Activated T-cell treated with anti-CD3 and anti-CD28 coated beads, Interleukin-2, amount 50 U/mL, for 72 hours (primary cell): ENCODE results near the gene LSAMP. TPM values are rescaled to one million over a fixed set of nuclear protein-coding genes. Genes with fewer than 3 reads are reported as not detected.
"Not testable (repeated sequence)": the region's sequence is repeated elsewhere in the genome, so short reads cannot be mapped to it uniquely, and the experiment has no call there.

Source experiments
- ATAC-seq, 2 donors: fragments of 150-1000 bp; cut with Tn5 transposase; replicated peaks in 1 of 2; 2 replicates each; pipeline ENCODE4 v1.10.0; 2021; ENCODE audit warnings: moderate library complexity in 2 of 2, mild to moderate bottlenecking in 1 of 2
- DNase-seq, 2 donors: peaks; one replicate each; pipeline ENCODE4 v3.0.0; 2021 to 2022; ENCODE audit warnings: mixed read lengths in 1 of 2
- H3K27ac Mint-ChIP-seq: one replicate; pipeline ENCODE4 v1.8.0; 2022; ENCODE audit warnings: mild to moderate bottlenecking, moderate library complexity, mixed read lengths
- H3K27me3 Mint-ChIP-seq: one replicate; pipeline ENCODE4 v1.8.0; 2022; ENCODE audit warnings: low read depth, mixed read lengths
- H3K36me3 Mint-ChIP-seq, 2 donors: one replicate each; pipeline ENCODE4 v1.8.0; 2022; ENCODE audit warnings: mixed read lengths in 2 of 2, mild to moderate bottlenecking in 1 of 2; ENCODE audit not compliant: insufficient read depth in 2 of 2
- H3K4me1 Mint-ChIP-seq: one replicate; pipeline ENCODE4 v1.8.0; 2022; ENCODE audit warnings: low read depth, mixed read lengths
- H3K4me3 Mint-ChIP-seq, 2 donors: one replicate each; pipeline ENCODE4 v1.8.0; 2022; ENCODE audit warnings: mild to moderate bottlenecking in 2 of 2, mixed read lengths in 2 of 2, moderate library complexity in 2 of 2
- H3K9me3 Mint-ChIP-seq, 2 donors: one replicate each; pipeline ENCODE4 v1.8.0; 2022; ENCODE audit warnings: mixed read lengths in 2 of 2
- total RNA-seq, 2 donors: library from RNA; stranded (reverse); gene quantifications; one replicate each; pipeline ENCODE4 v1.2.3, GENCODE V29; 2022

The LSAMP gene
- total RNA-seq, 2 donors from 2014 or later, result not detected

GRCh38 chr3:116102037-116102436, 343.2 kb downstream of the LSAMP start:
- DNase-seq (no peak), ATAC-seq (no peak)
- Mint-ChIP-seq H3K9me3 (peaks cover 0 to 2% of the 10 kb centered on the region in 2 donors), H3K4me1 (no peaks in the 10 kb centered on the region), H3K36me3 (no peaks in the 10 kb centered on the region), H3K4me3 (no peak overlapping the region), H3K27ac (no peak overlapping the region), H3K27me3 (no peaks in the 10 kb centered on the region)

DNA sequence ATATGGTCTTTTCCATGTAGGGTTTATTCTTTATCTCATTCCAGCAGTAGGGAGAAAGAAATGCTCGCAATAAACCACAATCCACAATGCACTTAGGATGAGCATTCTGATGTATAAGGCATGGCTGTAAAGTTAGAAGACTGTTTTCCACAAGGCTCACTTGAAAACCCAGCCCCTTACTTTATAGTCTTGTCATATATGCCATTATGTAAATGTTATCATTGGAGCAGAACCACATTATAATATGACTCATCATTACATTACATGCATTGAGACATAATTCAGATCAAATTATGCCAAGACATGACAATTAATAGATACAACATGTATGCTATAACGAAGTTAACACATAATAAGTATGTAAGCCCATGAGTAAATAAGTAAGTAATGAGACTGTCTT, 348.1 kb downstream of the LSAMP start:
- no peaks in the 10 kb centered on the region for H3K4me1 Mint-ChIP-seq
- H3K9me3 Mint-ChIP-seq, result peaks cover 1 to 2% of the 10 kb centered on the region in 2 donors
- DNase-seq (no peak), ATAC-seq (no peak)
- H3K27ac Mint-ChIP-seq, result no peak overlapping the region
- H3K27me3 Mint-ChIP-seq, result no peaks in the 10 kb centered on the region
- no peaks in the 10 kb centered on the region for H3K36me3 Mint-ChIP-seq
- H3K4me3 Mint-ChIP-seq, result no peak overlapping the region

- ATAC-seq (no peak), DNase-seq (no peak)
- Mint-ChIP-seq H3K36me3 (no peaks in the 10 kb centered on the region), H3K4me1 (no peaks in the 10 kb centered on the region), H3K27ac (no peak overlapping the region), H3K4me3 (no peak overlapping the region), H3K27me3 (no peaks in the 10 kb centered on the region), H3K9me3 (peaks cover 1 to 2% of the 10 kb centered on the region in 2 donors)
Observed at GRCh38 chr3:116096631-116097030, 348.7 kb downstream of the LSAMP start.

GRCh38 chr3:116093374-116093773, 351.9 kb downstream of the LSAMP start:
- no peaks in the 10 kb centered on the region for H3K27me3 Mint-ChIP-seq
- H3K27ac Mint-ChIP-seq, result no peak overlapping the region
- peaks cover 1 to 2% of the 10 kb centered on the region in 2 donors for H3K9me3 Mint-ChIP-seq
- no peak overlapping the region for H3K4me3 Mint-ChIP-seq
- H3K4me1 Mint-ChIP-seq, result no peaks in the 10 kb centered on the region
- ATAC-seq (no peak), DNase-seq (no peak)
- H3K36me3 Mint-ChIP-seq, result no peaks in the 10 kb centered on the region

DNA sequence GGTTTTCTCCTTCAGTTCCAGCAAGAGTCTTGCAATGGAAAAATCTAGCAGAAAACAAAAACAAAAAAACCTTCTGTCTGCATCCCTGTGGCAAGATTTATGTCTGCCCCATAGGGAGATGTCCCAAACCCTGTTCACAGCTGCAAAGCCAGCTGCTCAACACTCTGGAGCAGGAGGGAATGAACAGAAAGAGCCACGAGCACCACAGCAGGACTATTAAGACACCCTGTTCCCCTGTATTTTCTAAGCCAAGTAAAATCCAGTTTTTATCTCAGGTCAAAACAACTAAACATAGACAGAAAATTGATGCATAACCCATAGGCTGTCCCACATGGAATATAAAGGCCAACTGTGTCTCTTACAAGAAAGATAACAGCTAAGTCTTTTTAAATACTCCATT, 357.9 kb downstream of the LSAMP start:
- Mint-ChIP-seq H3K27ac (no peak overlapping the region), H3K4me3 (no peak overlapping the region), H3K9me3 (peaks cover 2 to 5% of the 10 kb centered on the region in 2 donors), H3K36me3 (no peaks in the 10 kb centered on the region), H3K27me3 (no peaks in the 10 kb centered on the region), H3K4me1 (no peaks in the 10 kb centered on the region)
- ATAC-seq (no peak), DNase-seq (no peak)

GRCh38 chr3:116084999-116085791, 360.1 kb downstream of the LSAMP start:
- Mint-ChIP-seq H3K4me1 (no peaks in the 10 kb centered on the region), H3K27me3 (no peaks in the 10 kb centered on the region), H3K36me3 (no peaks in the 10 kb centered on the region), H3K4me3 (no peak overlapping the region), H3K9me3 (peaks cover 0 to 5% of the 10 kb centered on the region in 2 donors), H3K27ac (no peak overlapping the region)
- DNase-seq (no peak), ATAC-seq (no peak)

DNA sequence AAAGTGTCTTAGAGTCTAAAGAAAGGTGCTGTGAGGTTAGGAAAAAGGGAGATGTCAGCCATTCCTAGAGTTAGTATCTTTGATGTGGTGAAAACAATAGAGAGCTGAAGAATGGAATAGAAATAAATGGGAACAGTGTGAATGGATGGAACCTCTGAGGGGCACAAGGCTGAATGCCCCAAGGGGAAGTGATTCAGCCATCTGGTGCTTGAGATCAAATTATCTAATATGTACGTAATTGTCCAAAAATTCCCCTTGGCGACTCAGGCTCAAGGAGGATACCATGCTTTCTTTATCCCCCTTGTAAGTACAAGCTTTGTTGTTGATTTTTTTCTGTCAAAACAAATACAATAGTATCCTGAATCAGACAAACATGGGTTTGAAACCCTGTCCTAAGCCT, 361.6 kb downstream of the LSAMP start:
- no peak overlapping the region for H3K4me3 Mint-ChIP-seq
- DNase-seq (no peak), ATAC-seq (no peak)
- no peak overlapping the region for H3K27ac Mint-ChIP-seq
- peaks cover 3 to 5% of the 10 kb centered on the region in 2 donors for H3K9me3 Mint-ChIP-seq
- H3K27me3 Mint-ChIP-seq, result no peaks in the 10 kb centered on the region
- no peaks in the 10 kb centered on the region for H3K4me1 Mint-ChIP-seq
- H3K36me3 Mint-ChIP-seq, result peaks cover 0 to 4% of the 10 kb centered on the region in 2 donors

DNA sequence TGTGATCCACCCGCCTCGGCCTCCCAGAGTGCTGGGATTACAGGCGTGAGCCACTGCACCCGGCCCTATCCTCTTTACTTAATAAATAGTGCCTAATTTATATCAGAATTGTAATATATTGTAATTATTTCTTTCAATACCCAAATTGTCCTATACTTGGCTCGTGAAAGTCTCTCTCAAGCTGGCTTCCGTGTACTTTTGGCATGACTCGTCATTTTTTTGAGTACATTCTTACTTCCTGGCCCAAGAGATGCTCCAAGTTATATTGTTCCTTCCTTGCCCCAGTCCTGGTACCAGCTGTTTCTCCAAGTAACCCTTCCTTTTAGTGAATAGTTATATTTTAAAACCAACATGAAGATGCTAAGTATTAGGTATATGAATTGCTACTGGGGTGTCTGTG, 366.7 kb downstream of the LSAMP start:
- H3K27me3 Mint-ChIP-seq, result no peaks in the 10 kb centered on the region
- peaks cover 2 to 3% of the 10 kb centered on the region in 2 donors for H3K9me3 Mint-ChIP-seq
- H3K27ac Mint-ChIP-seq, result no peak overlapping the region
- no peak overlapping the region for H3K4me3 Mint-ChIP-seq
- ATAC-seq (no peak), DNase-seq (no peak)
- H3K4me1 Mint-ChIP-seq, result no peaks in the 10 kb centered on the region
- peaks cover 0 to 4% of the 10 kb centered on the region in 2 donors for H3K36me3 Mint-ChIP-seq

DNA sequence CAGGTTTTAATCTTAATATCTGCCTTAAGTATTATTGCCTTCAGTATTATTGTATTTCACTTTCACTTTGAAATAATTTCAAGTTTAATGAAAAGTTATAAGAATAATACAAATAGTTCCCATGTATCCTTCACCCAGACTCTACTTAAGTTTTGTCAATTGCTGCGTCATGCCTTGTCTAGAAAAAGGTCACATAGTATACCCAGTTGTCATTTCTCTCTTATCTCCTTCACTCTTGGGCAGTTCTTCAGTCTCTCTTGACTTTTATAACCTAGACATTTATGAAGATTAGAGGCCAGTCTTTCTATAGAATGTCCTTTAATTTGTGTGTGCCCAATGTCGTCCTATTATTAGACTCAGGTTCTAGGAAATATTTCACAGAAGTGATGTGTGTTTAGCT, 367.7 kb downstream of the LSAMP start:
- H3K4me1 Mint-ChIP-seq, result no peaks in the 10 kb centered on the region
- ATAC-seq, result no peak

DNA sequence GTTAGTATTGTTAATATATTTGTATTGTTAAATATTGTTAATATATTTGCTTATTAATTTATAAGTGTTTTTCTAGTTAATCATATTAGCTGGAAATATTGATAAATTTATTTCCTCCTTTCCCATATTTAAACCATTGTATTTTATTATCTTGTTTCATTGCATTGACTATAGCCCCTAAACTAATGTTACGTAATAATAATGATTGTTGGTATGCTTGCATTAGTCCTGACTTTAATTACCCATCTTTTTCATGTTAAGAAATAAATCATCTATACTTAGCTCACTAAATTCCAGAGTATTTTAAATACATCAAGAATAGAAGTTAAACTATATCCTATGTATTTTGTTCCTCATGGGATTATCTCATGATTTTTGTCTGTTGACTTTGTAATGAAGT, 368.2 kb downstream of the LSAMP start:
- H3K9me3 Mint-ChIP-seq, result peaks cover 0 to 3% of the 10 kb centered on the region in 2 donors

More for the DNA sequence above, 367.7 kb downstream of the LSAMP start:
- Mint-ChIP-seq H3K4me3 (no peak overlapping the region), H3K9me3 (peaks cover 0 to 3% of the 10 kb centered on the region in 2 donors), H3K27me3 (no peaks in the 10 kb centered on the region), H3K27ac (no peak overlapping the region), H3K36me3 (peaks cover 0 to 4% of the 10 kb centered on the region in 2 donors)
- no peak for DNase-seq

GRCh38 chr3:116070516-116071278, 374.6 kb downstream of the LSAMP start:
- ATAC-seq, H3K27ac Mint-ChIP-seq, H3K4me1 Mint-ChIP-seq, H3K36me3 Mint-ChIP-seq, H3K4me3 Mint-ChIP-seq, DNase-seq, H3K27me3 Mint-ChIP-seq, H3K9me3 Mint-ChIP-seq: not testable (repeated sequence)

More for the DNA sequence above, 368.2 kb downstream of the LSAMP start:
- Mint-ChIP-seq H3K27ac (no peak overlapping the region), H3K27me3 (no peaks in the 10 kb centered on the region), H3K4me3 (no peak overlapping the region), H3K4me1 (no peaks in the 10 kb centered on the region), H3K36me3 (peaks cover 0 to 4% of the 10 kb centered on the region in 2 donors)
- DNase-seq (no peak), ATAC-seq (no peak)

DNA sequence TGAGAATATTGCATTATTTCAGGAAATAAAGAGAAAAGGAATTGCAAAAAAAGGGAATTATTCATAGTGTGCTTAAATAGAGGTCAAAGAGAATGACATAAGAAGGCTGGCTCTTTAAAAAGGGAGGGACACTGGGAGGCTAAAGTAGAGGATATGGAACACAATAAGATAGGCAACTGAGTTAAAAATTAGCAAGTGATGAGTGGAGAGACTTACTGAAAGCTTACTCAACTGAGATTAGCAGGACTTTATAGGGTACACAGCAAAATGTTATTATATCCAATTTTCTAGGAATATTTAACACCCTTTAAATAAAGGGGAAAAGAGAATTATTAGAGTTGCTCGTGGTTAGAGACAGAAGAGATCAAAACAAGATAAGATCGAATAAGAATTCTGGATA, 375.2 kb downstream of the LSAMP start:
- Mint-ChIP-seq H3K9me3 (peaks cover 0 to 2% of the 10 kb centered on the region in 2 donors), H3K4me3 (no peak overlapping the region), H3K27me3 (no peaks in the 10 kb centered on the region), H3K36me3 (no peaks in the 10 kb centered on the region), H3K4me1 (no peaks in the 10 kb centered on the region), H3K27ac (no peak overlapping the region)
- DNase-seq (no peak), ATAC-seq (no peak)

DNA sequence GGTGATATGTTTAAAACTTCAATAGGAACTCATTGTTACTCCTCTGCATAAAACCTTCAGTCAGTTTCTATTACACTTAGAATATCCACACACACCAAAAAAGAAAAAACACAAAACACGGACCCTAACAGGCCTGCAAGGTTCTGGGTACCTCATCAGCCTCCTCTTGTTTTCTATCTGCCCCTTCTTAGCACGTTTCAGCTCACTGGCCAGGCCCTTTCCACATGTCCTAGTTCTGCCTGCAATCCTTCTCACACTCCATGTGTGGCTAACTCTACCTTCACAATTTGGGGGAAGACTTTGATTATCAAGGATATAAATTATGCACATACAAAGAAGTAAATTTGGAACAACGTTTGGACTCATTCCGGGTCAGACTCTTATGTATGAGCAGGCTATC, 376.3 kb downstream of the LSAMP start:
- Mint-ChIP-seq H3K4me1 (no peaks in the 10 kb centered on the region), H3K27ac (no peak overlapping the region), H3K9me3 (peaks cover 0 to 2% of the 10 kb centered on the region in 2 donors), H3K27me3 (no peaks in the 10 kb centered on the region), H3K4me3 (no peak overlapping the region), H3K36me3 (no peaks in the 10 kb centered on the region)
- ATAC-seq (no peak), DNase-seq (no peak)
